Parathyroid adenoma (tissue), 2 donors: Measurements from ENCODE around the gene SEC31B.
A peak's percentile ranks its signal among the peaks of the same experiment; 100 is the strongest.

ENCODE experiments used
- H2AFZ ChIP-seq: fragments of 300-600 bp; sonication (generic); one replicate; pipeline ENCODE4 v1.7.0; 2017; ENCODE audit warnings: antibody characterized with exemption, mild to moderate bottlenecking
- H3K27ac ChIP-seq: fragments of 300-600 bp; sonication (generic); one replicate; pipeline ENCODE4 v1.7.0; 2017
- H3K27me3 ChIP-seq: fragments of 300-600 bp; sonication (generic); one replicate; pipeline ENCODE4 v1.7.0; 2017; ENCODE audit warnings: low read length; ENCODE audit not compliant: control insufficient read depth, insufficient read depth
- H3K36me3 ChIP-seq: fragments of 300-600 bp; sonication (generic); one replicate; pipeline ENCODE4 v1.7.0; 2017; ENCODE audit warnings: low read length; ENCODE audit not compliant: control insufficient read depth, insufficient read depth
- H3K4me1 ChIP-seq: fragments of 300-600 bp; sonication (generic); one replicate; pipeline ENCODE4 v1.7.0; 2017; ENCODE audit warnings: control low read depth
- H3K4me2 ChIP-seq: fragments of 300-600 bp; sonication (generic); one replicate; pipeline ENCODE4 v1.7.0; 2017; ENCODE audit warnings: low read length
- H3K4me3 ChIP-seq: fragments of 300-600 bp; sonication (generic); one replicate; pipeline ENCODE4 v1.7.0; 2017; ENCODE audit warnings: low read depth, low read length
- H3K79me2 ChIP-seq: fragments of 300-600 bp; sonication (generic); one replicate; pipeline ENCODE4 v1.7.0; 2017; ENCODE audit warnings: control low read depth
- H3K9ac ChIP-seq: fragments of 300-600 bp; sonication (generic); one replicate; pipeline ENCODE4 v1.7.0; 2017; ENCODE audit warnings: mild to moderate bottlenecking
- H3K9me3 ChIP-seq: fragments of 300-600 bp; sonication (generic); one replicate; pipeline ENCODE4 v1.7.0; 2017; ENCODE audit warnings: low read length; ENCODE audit not compliant: control insufficient read depth
- CTCF ChIP-seq: fragments of 300-600 bp; sonication (generic); IDR thresholded peaks from one replicate; pipeline ENCODE4 v1.7.0; 2017; ENCODE audit warnings: antibody characterized with exemption, mild to moderate bottlenecking
- donor health status: primary hyperparathyroidism.

Gene SEC31B

GRCh38 chr10:100485801-100486495 is 33.7 kb downstream of the SEC31B start:
- Histone ChIP-seq H3K27ac (no peak overlapping the region), H3K4me3 (no peak overlapping the region), H2AFZ (no peak overlapping the region), H3K9ac (no peak overlapping the region), H3K4me1 (no peaks in the 10 kb centered on the region), H3K27me3 (no peaks in the 10 kb centered on the region), H3K79me2 (no peaks in the 10 kb centered on the region), H3K4me2 (no peak overlapping the region), H3K36me3 (no peaks in the 10 kb centered on the region), H3K9me3 (no peaks in the 10 kb centered on the region)
- no peak for TF ChIP-seq CTCF

- no peak for TF ChIP-seq CTCF
- Histone ChIP-seq H2AFZ (no peak overlapping the region), H3K27me3 (no peaks in the 10 kb centered on the region), H3K4me2 (no peak overlapping the region), H3K36me3 (no peaks in the 10 kb centered on the region), H3K4me3 (no peak overlapping the region), H3K9ac (no peak overlapping the region), H3K9me3 (no peaks in the 10 kb centered on the region), H3K27ac (no peak overlapping the region), H3K79me2 (no peaks in the 10 kb centered on the region), H3K4me1 (no peaks in the 10 kb centered on the region)
Measured at GRCh38 chr10:100485366-100485765, 34.3 kb downstream of the SEC31B start.

GRCh38 chr10:100483876-100484666 is 35.6 kb downstream of the SEC31B start:
- no peaks in the 10 kb centered on the region for H3K27me3 ChIP-seq

GRCh38 chr10:100482834-100483185 is 36.9 kb downstream of the SEC31B start:
- H3K36me3 ChIP-seq = no peaks in the 10 kb centered on the region
- no peaks in the 10 kb centered on the region for H3K27me3 ChIP-seq
- H3K79me2 ChIP-seq = no peaks in the 10 kb centered on the region
- H3K27ac ChIP-seq = no peak overlapping the region
- H3K9ac ChIP-seq = no peak overlapping the region
- H3K4me3 ChIP-seq = peak overlapping the region; percentile 57
- no peaks in the 10 kb centered on the region for H3K4me1 ChIP-seq
- peak overlapping the region; percentile 99 for H3K4me2 ChIP-seq
- no peak for TF ChIP-seq CTCF
- H2AFZ ChIP-seq = peak overlapping the region; percentile 69
- no peaks in the 10 kb centered on the region for H3K9me3 ChIP-seq

More at GRCh38 chr10:100483876-100484666, 35.6 kb downstream of the SEC31B start:
- no peak for TF ChIP-seq CTCF
- H2AFZ ChIP-seq = no peak overlapping the region
- H3K36me3 ChIP-seq = no peaks in the 10 kb centered on the region
- no peak overlapping the region for H3K4me2 ChIP-seq
- no peak overlapping the region for H3K9ac ChIP-seq
- no peaks in the 10 kb centered on the region for H3K4me1 ChIP-seq
- H3K4me3 ChIP-seq = no peak overlapping the region
- H3K9me3 ChIP-seq = no peaks in the 10 kb centered on the region
- H3K27ac ChIP-seq = no peak overlapping the region
- no peaks in the 10 kb centered on the region for H3K79me2 ChIP-seq
